GF-D8 (cell line): ENCODE results near the gene CLCF1.

Experiments
- DNase-seq: peaks from one replicate; lab custom pipeline; 2025; lab: John Stamatoyannopoulos, UW

Gene CLCF1

DNA sequence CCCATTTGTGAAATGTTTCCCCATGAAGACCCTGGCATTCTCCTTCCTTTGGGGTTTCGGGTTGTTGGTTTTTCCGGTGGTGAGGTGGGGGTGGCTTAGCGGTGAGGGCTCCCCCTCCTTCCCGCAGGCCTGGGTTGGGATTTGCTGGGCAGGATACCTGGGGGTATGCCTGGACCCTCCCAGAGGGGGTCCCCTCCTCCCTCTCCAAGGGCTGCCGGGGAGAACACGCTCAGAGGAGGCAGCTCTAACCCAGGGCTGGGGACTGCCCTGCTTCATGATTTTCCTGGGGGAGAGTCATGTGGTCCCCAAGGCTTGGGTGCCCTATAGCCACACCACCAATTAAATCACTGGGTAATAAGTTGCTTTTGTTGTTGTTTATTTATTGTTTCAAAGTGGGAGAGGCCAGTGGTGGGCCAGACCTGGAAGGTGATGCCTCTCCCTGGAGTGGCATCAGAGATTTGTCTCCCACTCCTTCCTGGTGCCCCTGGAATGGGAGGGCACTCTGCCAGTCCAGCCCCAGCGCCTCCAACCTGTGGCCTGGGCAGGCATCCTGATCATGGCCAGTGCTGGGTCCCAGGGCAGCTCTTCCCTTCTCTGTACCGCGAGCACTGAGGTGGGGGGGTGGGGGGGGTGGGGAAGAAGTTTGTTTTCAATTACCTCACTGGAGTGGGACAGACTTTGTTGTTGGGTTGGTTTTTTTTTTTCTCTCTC is 1.3 kb upstream of the CLCF1 start:
- DNase-seq, result no peak

DNA sequence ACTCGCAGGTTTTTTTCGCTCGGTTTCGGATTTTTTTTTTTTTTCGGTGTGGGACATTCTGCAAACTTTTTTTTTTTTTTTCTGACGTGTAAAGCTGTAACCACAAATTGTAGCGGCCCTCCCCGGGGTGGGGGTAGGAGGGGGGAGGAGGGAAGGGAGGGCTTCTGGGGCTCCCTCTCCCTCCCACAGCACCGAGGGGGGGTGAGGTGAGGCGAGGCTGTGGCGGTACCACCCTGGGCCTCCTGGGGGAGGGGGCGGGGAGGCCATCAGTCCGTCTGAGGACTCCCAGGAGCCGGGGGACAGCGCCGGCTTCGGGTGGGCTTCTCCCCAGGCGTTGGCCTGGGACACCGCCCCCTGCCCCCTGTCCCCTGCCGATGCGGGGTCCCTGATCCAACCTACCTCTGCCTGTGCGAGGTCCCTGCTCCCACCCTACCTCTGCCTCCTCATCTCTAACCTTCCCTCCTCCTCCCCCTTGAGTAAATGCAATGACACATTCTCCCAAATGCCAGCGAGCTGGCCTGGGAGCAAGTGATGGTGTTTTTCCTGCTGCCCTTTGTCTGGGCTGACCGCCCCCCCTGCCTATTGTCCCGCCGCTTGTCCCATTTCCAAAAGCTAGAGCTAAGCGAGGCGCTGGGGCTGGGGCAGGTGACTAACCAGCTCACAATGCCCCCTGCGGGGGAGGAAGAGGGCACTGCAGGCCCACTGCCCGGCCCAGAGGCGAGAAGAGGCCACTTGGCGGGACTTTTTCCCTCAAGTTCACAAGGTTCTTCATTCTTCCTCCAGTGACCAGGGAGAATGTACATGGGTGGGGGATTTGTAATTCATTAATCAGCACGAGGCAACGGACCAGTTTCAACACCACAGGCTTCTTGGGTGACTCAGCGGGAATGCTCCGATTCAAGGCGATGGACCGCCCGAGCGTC is 511 bp upstream of the CLCF1 start:
- DNase-seq, result peak; percentile 46

DNA sequence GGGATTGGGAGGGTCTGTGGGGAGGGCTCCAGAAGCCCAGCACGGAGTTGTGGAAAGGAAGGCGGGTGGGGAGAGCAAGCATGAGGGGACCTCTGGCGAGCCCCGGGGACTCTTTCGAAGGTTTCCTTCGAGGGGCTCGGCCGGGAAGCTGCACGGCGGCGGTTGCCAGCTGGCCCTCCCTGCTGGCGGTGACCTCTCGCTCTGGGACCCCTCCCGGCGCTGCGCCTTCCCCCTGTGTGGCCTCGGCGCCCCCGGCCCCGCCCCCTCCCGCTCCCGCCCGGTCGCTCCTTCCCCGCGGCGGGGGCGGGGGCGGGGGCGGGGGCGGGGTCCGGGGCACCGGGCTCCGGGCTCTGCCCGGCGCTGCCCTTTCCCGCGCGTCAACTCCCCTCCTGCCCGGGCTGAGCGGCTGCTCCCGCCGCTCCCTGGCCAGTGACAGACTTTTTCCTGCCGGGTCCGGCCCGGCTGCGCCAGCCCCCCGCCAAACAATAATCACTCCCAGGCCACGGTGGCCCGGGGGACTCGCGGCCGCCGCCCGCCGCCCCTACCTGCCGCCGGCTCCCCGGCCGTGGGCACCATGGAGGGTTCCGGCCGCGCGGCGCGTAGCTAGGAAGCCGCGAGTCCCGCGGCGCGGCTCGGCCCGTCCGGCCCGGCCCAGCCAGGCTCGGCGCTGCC is 941 bp downstream of the CLCF1 start:
- no peak for DNase-seq

DNA sequence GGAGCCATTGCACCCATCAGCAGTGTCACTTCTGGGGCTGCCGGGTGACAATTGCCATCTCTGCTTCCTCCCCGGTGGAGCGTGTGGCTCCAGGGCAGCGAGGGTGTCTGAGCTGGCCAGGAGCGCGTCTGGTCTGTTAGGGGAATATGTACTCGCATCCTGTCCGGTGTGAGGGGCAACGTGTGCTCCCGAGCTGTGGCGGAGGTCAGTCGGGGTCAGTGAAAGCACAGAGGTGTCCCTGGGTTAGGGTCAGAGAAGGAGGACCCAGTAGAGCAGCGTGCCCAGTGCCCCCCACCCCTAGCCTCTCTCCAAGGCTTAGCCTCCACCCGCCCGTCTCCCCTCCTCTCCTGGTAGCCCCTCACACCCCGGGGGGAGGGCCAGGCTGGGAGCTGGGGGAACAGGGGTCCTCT is 1.5 kb downstream of the CLCF1 start:
- DNase-seq, result no peak

DNA sequence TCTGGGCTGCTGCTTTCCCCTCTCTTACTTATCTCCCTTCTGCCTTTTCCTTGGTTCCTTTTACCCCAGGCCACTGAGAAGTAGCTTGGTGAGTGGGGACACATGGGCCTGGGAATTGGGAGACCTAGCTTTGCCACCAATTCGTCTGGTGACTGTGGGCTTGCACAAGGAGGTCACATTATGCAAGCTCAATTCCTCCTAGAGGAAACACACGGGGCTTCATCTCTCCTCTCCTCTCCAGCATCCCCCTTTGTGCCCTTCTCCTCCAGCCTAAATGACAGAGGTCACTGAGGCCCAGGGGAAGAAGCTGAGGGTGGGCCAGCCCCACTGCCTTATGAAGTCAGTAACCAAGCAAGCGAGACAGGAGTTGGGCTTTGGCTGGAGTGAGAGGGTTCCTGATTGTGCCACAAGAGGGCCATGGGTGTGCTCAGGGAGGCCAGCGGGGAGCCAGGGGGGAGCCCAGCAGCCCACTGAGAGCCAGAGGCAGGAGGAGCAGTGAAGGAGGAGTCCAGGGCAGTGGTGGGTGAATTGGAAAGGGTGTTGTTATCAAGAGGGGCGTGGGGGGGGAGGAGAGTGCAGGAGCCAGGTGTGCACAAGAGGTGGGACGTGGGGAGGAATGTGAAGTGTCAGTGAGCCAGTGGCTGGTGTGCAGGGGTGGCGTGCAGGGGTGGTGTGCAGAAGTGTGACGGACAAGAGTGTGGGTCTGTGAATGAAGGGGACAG is 2.0 kb downstream of the CLCF1 start:
- DNase-seq, result peak; percentile 61

DNA sequence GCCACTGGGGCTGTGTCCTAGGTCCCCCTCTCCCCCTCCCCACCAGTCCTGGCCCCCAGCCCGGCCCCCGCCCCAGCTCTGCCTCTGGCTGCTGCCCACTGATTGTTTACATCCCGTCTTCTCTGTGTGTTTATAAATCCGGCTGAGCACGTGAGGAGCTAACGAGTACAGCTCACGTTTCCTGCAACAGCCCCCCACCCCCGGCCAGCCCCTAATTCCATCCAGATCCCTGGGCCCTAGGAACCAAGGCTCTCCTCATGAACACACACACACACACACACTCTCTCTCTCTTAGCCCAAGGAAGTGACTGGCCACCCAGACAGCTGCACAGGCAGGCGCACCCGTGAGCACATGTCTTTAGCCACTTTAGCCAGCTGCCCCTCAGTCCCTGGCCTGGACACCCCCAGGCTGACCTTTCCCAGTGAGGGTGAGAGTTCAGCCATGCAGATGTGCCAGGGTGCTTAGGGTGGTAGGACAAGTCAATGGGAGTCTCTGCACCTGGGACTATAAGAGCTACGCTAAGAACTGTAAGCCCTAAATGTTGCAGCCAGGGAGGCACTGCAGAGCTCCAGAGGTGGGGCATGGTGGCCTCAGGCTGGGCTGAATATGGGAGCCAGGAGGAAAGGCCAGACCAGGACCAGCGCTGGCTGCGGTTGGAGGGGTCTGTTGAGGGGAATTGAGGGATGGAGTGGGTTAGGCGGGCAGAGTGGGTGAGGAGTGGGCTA is 2.9 kb downstream of the CLCF1 start:
- DNase-seq, result peak; percentile 16

DNA sequence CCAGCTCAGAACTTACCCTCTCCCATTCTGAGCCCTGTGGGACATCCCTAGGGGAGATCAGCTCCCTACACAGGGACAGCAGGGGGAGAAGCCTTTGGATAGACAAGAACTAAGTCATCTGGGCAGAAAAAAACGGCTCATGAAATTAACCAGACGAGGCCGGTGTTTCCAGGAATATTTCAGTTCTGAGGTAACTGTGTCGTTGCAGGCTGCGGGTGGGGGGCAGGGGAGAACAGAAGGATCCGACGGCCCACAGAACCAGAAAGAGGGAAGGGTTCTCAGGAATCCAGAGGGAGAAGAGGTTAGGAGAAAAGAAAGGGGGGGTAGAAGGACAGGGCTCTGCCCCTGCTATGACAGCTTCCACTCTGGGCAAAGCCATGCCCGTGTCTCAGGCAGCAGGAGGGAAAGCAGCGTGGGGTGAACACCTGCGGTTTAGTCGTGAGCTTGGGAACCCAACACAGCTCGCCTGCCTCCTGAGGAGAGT is 3.6 kb downstream of the CLCF1 start:
- no peak for DNase-seq

DNA sequence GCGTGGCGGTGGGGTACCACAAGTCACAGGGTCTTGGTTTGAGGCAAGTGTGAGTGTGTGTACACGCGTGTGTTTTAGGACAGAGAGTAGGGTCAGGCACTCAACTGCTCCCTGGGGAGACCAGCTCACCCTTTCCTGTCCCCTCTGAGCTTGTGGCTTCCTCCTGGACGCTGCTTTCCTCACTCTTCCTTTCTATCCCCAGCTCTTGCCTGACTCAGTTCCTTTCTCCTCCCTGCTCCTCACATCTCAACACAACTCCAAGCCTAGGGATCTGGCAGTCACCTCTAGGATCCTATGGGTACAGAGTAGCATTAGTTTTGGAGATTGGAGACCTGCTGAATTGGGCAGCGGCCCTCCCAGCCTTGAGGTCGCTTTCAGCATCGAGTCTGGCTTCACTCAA is 4.1 kb downstream of the CLCF1 start:
- DNase-seq, result no peak

DNA sequence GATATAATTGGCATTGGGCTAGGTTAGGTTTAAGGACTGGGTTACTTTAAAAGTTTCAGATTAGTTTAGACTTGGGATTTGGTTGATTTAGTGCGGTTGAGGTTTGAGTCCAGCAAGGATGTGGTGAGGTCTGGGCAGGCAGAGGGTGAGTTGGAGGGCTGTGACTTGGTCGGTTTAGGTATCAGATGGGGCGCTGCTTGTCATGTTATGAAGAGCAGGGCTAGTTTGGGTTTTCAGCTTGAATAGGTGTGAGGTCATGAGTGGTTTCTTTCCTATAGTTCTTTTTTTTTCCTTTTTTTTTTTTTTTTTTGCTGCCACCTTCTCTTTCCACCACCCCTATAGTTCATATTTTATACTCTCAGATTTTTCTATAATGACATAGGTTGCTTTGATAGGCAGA is 4.8 kb downstream of the CLCF1 start:
- DNase-seq, result no peak

DNA sequence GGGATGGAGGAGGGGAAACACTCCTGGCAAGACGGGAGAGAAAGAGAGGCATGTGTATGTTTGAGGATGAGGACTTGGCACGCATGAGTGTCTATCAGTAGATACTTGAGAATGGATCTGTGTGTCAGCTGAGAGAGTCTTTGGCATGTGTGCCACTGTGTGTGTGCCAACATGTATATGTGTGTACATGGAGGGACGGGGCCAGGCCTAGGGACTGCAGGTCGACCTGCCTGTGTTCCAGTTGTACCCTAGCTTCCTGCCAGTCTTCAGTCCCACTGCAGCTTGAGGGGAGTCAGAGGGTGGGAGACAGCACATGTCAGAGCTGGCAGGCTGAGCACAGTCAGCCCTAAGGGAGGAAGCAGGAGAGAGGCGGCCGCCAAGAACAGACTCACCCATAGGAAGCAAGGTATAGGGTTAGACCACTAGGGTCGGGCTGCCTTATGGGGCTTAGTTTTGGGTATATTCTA is 5.6 kb downstream of the CLCF1 start:
- no peak for DNase-seq

DNA sequence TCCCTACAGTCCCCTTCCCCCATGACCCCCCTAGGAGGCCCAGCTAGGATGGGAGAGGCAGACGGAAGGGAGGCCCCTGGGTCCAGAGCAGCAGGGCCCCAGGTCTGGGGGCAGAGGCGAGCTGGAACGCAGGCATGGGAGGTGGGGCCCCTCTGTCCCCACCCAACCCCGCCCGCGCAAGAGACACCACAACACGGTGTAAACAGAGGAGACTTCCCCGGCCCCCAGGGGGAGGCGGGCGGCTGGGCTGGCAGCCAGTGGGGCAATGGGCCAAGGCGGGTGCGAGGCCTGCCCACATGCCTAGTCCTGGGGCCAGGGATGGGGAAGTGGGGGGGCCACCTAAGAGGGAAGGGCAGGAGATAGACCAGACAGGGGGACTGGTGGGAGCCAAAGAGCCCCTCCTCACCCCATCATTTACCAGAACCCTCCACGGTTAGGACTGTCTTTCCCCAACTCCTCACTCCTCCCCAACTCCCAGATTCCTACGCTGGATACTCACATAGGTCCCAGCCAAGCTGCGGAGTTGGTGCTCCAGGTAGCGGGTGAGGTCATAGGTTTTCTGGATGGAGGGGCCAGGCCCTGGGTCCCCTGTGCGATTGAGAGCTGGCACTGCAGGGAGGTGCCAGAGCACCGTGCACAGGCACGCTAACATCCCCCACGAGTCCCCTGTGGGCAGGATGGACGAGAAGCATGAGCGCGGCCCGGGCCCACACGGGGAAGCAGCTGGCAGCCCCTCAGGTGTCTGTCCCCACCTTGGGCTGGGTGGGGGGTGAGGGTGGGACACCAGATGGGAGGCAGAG is 6.2 kb downstream of the CLCF1 start:
- no peak for DNase-seq

DNA sequence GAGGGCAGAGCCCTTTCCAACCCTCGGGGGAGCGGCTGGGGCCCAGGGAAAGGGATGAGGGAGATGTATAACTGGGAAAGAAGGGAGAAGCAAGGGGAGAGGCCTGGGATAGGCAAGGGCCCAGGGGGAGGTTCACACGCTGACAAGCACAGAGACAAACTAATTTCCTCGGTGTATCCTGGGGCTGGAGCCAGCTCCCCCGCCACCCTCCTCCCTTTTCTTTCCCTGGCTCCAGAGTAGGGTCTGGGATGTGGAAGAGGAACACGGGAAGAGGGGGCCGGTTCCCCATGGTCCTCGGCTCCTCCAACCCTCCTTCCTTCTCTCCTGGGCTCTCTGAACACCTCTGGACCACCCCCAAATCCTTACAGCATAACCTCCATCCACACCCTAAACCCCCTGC is 6.9 kb downstream of the CLCF1 start:
- DNase-seq, result no peak

DNA sequence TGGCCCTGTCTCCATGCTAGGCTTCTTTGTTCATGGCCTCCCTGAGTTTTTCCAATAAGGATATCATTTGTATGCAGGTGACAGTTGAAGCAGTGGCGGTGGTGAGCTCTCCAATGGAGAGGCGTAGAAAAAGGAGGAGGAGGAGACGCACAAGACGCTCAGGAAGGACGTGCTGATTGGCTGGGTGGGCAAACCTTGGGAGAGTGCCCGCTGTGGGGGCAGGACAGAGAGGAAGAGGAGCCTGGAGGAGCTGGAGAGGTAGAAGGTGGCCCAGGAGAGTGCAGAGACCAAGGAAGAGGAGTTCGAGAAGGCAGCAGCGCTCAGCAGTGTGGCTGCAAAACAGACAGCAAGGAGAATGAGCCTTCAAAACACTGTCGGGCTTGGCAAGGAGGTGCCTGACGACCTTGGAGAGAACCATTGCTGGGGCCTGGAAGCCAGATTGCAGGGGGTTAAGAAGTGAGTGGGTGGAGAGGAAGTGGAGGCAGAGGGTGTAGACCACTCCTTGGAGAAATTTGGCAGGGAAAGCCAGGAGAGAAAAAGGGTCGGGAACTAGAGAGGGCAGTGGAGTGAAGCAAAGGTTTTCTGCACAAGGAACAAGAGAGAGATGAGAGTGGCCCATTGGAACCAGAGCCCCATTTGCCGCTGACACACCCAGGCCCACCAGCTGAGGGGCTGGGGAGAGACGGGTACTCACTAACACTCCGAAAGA is 7.5 kb downstream of the CLCF1 start:
- no peak for DNase-seq

DNA sequence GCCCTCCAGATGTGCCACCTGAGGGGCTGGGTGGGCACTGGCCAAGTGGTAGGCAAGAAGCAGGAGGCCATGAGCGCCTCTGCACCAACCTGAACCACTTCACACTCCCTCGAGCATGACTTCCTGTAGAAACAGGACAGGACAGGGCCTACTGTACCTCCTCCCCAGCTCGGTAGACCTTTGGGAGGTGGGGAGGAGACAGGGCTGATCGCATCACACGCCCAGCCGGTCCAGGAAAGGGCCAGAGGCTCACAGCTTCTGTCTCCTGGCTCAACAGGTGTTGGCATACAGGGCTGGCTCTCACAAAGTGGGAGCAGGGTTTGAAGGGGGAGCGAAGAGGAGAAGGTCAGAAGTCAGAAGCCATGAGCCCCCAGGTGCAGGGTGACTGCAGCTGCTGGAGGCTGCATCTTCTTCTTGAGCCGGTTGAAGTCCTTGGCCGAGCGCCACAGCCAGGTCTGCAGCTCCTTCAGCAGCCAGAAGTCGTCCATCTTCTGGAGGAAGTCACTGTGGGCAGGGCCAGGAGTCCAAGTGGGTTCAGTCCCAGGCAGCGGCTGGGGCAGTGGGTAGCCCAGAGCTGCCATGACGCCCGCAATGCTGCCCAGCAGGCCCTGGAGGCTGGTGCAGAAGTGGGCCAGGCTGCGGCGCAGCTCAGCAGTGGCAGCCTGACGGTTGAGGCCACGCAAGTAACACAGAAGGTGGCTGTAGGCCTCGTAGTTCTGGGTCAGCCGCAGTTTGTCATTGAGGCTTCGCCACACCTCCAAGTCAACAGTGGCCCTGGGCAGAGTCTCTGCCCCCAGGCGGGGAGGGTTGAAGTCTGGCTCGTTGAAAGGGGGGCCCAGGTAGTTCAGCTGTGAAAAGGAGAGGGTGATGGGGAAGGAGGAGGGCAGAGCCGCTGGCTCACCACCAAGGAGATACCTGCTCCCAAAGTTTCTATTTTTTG is 8.3 kb downstream of the CLCF1 start:
- DNase-seq, result no peak

DNA sequence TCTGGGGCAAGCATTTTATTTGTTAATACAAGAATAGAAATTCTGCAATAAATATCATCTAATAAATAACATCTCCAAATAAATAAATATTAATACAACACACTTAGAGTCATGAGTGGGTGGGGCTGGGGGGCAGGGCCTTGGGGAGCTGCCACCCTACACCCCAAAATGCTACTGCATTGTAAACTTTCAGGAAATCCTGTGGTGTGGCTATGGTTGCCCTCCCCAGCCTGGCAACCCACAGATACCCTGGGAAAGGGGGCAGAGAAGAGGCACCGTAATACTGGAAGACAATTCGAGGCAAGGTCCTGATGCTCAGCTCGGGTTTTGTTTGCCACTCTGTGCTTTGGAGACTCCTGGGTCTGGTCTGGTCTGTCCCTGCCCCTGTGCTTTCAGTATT is 9.2 kb downstream of the CLCF1 start:
- no peak for DNase-seq

DNA sequence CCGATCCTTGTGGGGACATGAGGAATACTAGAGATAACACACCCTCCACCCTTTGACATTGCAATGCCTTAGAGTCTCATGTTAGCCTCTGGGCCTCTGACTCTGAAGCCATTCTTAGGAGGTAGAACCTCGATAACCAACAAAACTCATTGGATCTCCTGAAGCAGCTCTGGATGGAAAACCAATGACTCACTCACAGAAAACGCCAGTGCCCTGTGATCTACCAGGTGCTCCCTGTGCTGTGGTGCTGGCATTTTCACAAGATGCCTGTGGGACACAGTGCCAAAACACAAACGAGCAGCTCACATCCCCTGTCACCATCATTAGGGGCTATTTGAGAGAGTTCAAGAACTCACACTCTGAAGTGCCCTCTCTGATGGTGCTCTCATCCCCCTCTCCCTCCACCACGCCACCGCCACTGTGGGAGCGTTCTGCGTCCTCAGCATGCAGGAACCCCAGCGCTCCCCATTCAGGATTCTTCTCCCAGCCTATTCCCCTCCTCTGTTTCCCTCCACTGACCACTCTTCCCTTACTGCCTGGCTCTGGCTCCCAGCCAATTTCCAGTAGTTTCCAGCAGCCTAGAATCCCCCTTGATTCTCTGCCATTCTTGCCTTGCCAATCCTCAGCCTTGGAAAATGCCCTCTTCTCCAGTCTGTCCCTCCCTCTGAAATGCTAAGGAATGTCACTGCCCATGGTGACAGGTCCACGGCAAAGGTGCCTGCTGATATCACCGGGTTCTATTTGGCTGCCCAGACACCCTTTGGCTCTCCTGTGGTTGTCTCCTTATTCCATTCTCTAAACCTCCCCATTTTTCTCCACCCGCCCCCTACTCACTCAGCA is 15.3 kb downstream of the CLCF1 start:
- DNase-seq, result no peak

DNA sequence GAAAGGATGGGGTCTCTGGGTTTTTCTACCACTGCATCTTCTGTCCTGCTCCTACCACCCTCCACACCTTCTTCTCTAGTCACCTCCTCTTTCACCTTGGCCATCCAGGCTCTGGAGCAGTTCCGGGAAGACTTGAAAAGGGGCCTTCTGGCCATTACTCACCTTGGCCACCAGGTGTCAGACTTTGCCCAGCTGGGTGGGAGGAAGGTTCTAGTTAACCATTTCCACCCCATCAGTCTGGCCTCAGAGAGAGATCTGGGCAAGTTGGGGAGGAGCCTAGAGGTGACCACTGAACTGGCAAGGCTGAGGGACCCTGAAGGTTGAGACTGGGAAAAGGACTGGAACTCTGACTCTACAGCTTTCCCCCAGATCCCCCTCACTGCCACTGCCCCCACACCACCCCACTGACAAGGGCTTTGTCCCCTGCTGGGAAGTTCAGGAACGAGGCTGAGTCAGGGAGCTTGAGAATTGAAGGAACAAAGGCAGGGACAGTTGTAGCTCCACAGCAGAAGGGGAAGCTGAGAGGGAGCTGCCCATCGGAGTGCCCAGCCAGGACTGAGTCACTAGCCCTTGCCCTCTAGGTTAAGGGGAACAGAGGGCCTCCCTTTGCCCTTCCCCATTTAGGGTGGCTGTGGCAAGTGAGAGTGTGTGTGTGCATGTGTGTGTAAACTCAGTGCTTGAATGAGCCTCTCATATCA is 16.4 kb downstream of the CLCF1 start:
- DNase-seq, result peak; percentile 41
